Mucosa of rectum (tissue), 2 donors: ENCODE measurements around the gene OR51E2.
"Not testable (repeated sequence)": the region's sequence is repeated elsewhere in the genome, so short reads cannot be mapped to it uniquely, and the experiment has no call there.

Experiments used
- H3K27ac ChIP-seq, 2 donors: one replicate each; pipeline ENCODE4 v1.7.0; 2013; ENCODE audit warnings: inconsistent platforms in 2 of 2, low read depth in 2 of 2, low read length in 2 of 2
- H3K27me3 ChIP-seq, 2 donors: one replicate each; pipeline ENCODE4 v1.7.0; 2013; ENCODE audit warnings: low read length in 2 of 2; ENCODE audit not compliant: control insufficient read depth in 2 of 2, insufficient read depth in 2 of 2
- H3K36me3 ChIP-seq, 2 donors: one replicate each; pipeline ENCODE4 v1.7.0; 2013; ENCODE audit warnings: low read length in 2 of 2; ENCODE audit not compliant: control insufficient read depth in 2 of 2, insufficient read depth in 2 of 2
- H3K4me1 ChIP-seq, 2 donors: one replicate each; pipeline ENCODE4 v1.7.0; 2013; ENCODE audit warnings: low read length in 2 of 2, mild to moderate bottlenecking in 1 of 2; ENCODE audit not compliant: control insufficient read depth in 2 of 2, insufficient read depth in 2 of 2
- H3K4me3 ChIP-seq, 2 donors: one replicate each; pipeline ENCODE4 v1.7.0; 2013; ENCODE audit warnings: low read length in 2 of 2
- H3K9ac ChIP-seq, 2 donors: one replicate each; pipeline ENCODE4 v1.7.0; 2013; ENCODE audit warnings: low read length in 2 of 2, low read depth in 1 of 2, mild to moderate bottlenecking in 1 of 2
- H3K9me3 ChIP-seq, 2 donors: one replicate each; pipeline ENCODE4 v1.7.0; 2013; ENCODE audit warnings: low read length in 2 of 2; ENCODE audit not compliant: control insufficient read depth in 2 of 2
- donor health status: healthy.
- donor health status: Normal muscosa, but diverticular disease.

The OR51E2 gene, protein sequence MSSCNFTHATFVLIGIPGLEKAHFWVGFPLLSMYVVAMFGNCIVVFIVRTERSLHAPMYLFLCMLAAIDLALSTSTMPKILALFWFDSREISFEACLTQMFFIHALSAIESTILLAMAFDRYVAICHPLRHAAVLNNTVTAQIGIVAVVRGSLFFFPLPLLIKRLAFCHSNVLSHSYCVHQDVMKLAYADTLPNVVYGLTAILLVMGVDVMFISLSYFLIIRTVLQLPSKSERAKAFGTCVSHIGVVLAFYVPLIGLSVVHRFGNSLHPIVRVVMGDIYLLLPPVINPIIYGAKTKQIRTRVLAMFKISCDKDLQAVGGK

DNA sequence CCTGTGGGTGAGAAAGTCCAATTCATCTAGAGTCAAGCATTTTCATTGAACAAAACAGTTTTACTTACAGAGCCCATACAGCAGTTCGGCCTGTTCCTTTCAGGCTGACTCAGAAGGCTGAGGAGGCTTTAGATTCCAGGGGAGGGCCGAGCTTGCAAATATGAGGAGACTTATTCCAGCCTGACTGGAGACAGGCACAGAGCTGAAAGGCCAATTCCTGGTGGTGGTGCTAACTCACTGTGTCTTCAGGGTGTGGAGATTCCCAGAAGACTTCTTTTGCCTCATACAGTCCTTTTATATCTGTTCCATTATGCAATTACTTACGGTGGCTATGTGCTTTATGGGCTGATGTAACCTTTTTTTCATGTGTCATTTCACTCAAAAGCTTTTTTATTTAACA is at the start of gene OR51E2:
Gene OR51E2, minus strand, starts transcription at position 269 of the 400 bp plus-strand sequence. CDS start 15,142 bp downstream, outside the sequence.
- H3K27ac ChIP-seq: no peak within 1 kb of the TSS
- no peaks in the 10 kb centered on the region for H3K4me1 ChIP-seq
- H3K9ac ChIP-seq: no peak within 1 kb of the TSS
- peak within 1 kb of the TSS in 1 of 2 donors; percentile 17 for H3K4me3 ChIP-seq
- no peaks in the 10 kb centered on the region for H3K36me3 ChIP-seq
- H3K27me3 ChIP-seq: no peaks in the 10 kb centered on the region
- no peaks in the 10 kb centered on the region for H3K9me3 ChIP-seq

DNA sequence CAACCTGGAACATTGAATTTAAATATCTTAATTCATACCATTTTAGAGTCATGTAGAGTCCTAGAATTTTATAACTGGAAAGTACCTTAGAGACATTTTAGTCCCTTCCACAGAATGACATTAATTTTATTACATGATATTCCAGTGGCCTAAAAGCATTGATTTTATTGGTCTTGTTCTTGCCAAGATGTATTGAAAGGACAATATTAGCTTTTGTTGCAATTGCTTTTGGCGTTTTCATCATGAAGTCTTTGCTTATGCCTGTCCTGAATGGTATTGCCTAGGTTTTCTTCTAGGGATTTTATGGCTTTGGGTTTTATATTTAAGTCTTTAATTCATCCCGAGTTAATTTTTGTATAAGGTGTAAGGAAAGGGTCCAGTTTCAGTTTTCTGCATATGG is 43.1 kb upstream of the OR51E2 start:
- H3K4me1 ChIP-seq: no peaks in the 10 kb centered on the region
- H3K27ac ChIP-seq: no peak overlapping the region
- no peaks in the 10 kb centered on the region for H3K27me3 ChIP-seq
- H3K9ac ChIP-seq: no peak overlapping the region
- no peaks in the 10 kb centered on the region for H3K36me3 ChIP-seq
- no peaks in the 10 kb centered on the region for H3K9me3 ChIP-seq
- no peak overlapping the region for H3K4me3 ChIP-seq

DNA sequence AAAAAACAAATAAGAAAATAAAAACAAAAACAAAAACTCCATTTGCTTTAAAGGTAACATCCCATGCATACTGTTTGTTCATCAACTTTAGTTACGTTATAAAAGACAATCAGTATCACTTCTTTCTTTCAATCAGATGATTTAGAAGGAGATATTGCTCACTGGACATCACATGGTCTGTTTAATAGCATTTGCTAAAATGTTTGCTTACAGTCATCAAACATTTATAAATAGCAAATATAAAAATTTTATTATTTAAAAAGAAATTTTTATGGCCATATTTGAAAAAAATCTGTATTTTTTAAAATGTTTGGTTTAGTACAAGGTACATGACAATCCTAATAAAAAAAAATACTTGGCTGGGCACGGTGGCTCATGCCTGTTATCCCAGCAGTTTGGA is 29.5 kb upstream of the OR51E2 start:
- H3K27me3 ChIP-seq: no peaks in the 10 kb centered on the region
- H3K4me1 ChIP-seq: no peaks in the 10 kb centered on the region
- H3K27ac ChIP-seq: no peak overlapping the region
- H3K4me3 ChIP-seq: no peak overlapping the region
- no peaks in the 10 kb centered on the region for H3K9me3 ChIP-seq
- no peaks in the 10 kb centered on the region for H3K36me3 ChIP-seq
- no peak overlapping the region for H3K9ac ChIP-seq

DNA sequence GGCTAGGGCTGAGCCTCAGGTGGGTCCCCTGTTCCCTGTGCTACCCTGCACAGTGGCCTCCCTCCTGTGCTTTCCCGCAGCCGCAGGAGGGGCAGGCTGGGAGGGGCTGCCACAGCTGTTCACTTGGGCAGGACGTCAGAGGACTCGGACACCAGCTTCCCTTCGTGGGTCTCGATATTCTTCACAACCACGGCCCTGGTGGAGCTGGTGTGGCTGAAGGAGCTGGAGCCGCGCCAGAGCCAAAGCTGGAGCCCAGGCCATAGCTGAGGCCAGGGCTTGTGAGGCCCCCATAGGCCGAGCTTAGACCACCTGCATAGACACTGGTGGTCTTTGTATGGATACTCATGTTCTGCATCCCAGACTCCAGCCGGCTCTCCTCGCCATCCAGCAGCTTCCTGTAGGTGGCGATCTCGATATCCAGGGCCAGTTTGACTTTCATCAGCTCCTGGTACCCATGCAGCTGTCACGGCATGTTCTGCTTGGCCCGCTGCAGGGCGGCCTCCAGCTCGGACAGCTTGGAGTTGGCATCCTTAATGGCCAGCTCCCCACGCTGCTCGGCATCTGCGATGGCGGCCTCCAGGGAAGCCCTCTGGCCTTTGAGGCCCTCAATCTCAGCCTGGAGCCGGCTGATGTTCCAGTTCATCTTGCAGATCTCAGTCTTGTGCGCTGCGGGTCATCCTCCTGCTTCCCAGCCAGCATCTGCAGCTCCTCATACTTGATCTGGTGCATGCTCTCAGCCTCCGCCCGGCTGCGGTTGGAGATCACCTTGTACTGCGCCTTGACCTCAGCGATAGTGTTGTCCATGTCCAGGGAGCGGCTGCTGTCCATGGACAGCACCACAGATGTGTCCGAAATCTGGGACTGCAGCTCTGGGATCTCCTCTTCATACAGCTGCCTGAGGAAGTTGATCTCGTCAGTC is 25.2 kb upstream of the OR51E2 start:
- H3K27ac ChIP-seq, H3K4me3 ChIP-seq, H3K9me3 ChIP-seq, H3K36me3 ChIP-seq, H3K27me3 ChIP-seq, H3K4me1 ChIP-seq, H3K9ac ChIP-seq: not testable (repeated sequence)

DNA sequence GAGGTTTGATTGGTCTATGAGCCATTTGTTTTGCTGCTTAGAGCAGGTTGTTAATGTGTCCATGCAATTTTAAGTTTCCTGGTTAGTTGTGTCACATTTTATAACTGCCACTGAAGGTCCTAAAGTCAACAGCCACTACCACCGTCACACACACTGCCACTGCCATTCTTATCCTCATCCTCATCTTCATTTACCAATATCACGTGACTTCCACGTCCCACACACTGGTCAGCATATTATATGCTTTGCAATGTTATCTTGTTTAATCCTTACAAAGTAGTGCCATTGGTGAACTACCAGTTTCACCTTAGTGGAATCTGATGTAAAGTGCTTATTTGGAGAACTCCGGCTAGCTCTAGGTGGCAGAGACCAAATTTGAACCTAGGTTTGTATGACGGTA is 16.6 kb upstream of the OR51E2 start:
- H3K36me3 ChIP-seq: no peaks in the 10 kb centered on the region
- H3K27me3 ChIP-seq: no peaks in the 10 kb centered on the region
- H3K9ac ChIP-seq: no peak overlapping the region
- H3K4me3 ChIP-seq: no peak overlapping the region
- no peaks in the 10 kb centered on the region for H3K4me1 ChIP-seq
- H3K9me3 ChIP-seq: no peaks in the 10 kb centered on the region
- H3K27ac ChIP-seq: no peak overlapping the region

DNA sequence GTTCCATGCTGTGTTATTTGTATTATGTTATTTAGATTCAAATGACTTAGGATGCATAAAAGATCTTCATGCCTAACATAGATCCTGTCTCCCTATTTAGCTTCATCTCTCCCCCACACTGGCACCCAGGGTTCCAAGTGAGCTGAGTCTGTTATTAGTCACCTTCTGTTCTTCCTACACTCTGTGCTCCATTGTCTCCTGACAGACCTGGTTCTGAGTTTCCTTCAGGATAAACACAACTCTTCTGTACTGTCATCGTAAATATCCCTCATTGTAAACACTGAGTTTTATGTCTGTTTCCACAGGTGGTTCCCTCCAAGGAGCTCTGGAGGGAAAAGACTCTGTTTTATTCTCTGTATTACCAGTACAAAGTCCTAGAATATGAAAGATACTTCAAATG is 15.6 kb upstream of the OR51E2 start:
- Histone ChIP-seq H3K4me3 (no peak overlapping the region), H3K9me3 (no peaks in the 10 kb centered on the region), H3K9ac (no peak overlapping the region), H3K27ac (no peak overlapping the region), H3K27me3 (no peaks in the 10 kb centered on the region), H3K36me3 (no peaks in the 10 kb centered on the region), H3K4me1 (no peaks in the 10 kb centered on the region)

DNA sequence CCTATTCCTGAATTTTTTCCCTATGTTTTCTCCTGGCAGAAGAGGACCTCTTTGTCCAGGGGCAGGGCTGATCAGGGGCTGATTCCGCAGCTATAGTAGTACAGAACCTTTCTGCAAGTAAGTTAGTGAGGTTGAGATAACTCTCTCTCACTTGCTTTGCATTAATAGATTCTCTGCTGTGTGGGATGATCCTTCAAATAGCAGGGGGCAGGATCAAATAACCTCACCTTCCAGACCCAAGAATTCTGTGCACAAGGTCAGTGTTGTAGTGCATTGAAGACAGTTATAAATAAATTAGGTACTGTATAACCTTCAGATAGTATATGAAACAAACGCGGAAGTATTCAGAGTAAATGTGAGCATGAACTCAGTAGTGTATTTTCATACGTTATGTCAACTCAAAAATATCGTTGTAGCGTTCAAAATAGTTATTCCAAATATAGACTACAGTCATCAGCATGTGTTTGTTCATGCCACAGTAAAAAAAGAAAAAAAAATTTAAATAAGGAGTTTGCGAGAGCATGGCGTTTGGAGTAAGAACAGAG is 7.2 kb upstream of the OR51E2 start:
- Histone ChIP-seq H3K4me3 (no peak overlapping the region), H3K27ac (no peak overlapping the region), H3K4me1 (no peaks in the 10 kb centered on the region), H3K9me3 (no peaks in the 10 kb centered on the region), H3K36me3 (no peaks in the 10 kb centered on the region), H3K9ac (no peak overlapping the region), H3K27me3 (no peaks in the 10 kb centered on the region)

DNA sequence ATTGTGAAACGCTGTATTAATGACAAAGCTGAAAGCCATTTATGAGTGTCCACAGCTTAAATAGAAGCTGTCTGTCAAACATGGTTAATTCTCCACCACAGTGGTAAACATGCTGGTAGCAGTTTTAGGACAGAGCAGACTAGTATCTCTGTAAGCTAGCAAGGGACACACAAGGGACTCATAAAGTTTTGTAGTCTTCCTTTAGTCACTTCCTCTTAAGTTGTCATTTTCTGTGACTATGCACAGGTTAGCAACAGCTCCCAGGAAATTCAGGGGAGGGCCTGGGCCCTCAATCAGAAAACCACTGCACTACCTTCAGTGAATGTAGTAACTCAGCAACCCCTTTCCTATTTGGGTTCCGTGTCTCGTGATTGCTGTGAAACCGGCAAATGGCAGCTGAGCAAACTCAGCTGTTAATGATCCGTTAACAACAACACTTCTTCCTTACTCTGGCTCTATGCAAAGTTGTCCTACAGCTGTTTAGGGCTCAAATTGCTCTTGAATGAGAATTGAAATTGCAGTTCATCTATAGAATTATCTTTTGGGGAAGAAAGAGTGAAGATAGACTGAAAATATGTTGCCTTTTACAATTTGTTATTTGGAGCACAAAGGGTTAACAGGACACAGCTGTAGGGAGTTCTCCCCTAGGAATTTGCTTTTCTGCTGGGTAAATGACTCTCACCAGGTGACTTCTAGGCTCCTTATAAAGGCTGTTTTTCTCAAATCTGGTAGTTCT is 6.6 kb upstream of the OR51E2 start, which contains the start of gene MMP26:
Gene MMP26, plus strand, starts transcription at position 731 of the 736 bp plus-strand sequence.
- Histone ChIP-seq H3K9ac (no peak within 1 kb of the TSS), H3K4me1 (no peaks in the 10 kb centered on the region), H3K36me3 (no peaks in the 10 kb centered on the region), H3K4me3 (no peak within 1 kb of the TSS), H3K9me3 (no peaks in the 10 kb centered on the region), H3K27ac (no peak within 1 kb of the TSS), H3K27me3 (no peaks in the 10 kb centered on the region)

DNA sequence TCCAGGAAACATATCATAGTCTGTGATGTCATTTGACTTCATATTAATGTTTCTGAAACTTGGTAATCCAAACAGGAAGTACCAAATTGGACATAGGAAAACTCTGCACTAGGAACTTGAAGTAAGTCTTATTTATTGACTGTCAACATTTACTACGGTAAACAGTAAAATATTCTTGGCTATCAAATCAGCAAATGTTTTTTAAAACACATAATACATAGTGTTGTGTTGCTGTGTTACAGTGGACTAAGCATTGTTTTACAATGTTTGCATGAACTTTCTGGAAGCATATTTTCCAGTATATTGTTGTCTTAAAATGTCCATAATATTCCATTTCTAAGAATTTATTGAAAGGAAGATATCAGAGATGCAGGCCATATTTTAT is 2.8 kb upstream of the OR51E2 start:
- H3K4me1 ChIP-seq: no peaks in the 10 kb centered on the region
- no peaks in the 10 kb centered on the region for H3K36me3 ChIP-seq
- no peak overlapping the region for H3K9ac ChIP-seq
- no peak overlapping the region for H3K4me3 ChIP-seq
- H3K27ac ChIP-seq: no peak overlapping the region
- H3K27me3 ChIP-seq: no peaks in the 10 kb centered on the region
- no peaks in the 10 kb centered on the region for H3K9me3 ChIP-seq
